PC-3 (cell line): ENCODE measurements around the gene TMC1. TPM values are rescaled to one million over a fixed set of nuclear protein-coding genes. Genes with fewer than 3 reads are reported as not detected.

Source experiments
- ATAC-seq: fragments of 200-7000 bp; cut with Tn5 transposase; 2 replicates; pipeline ENCODE4 v1.9.1; 2020; ENCODE audit warnings: mild to moderate bottlenecking, moderate library complexity
- BruUV-seq: library from RNA; stranded (reverse); fragments of 400-500 nt; replicated peaks from 2 replicates; lab custom pipeline; 2021; lab: Mats Ljungman, UMichigan
- CTCF ChIA-PET: fragments of 300-600 bp; sonication (Branson Sonifier 250); formaldehyde crosslinking; loops from one replicate; lab custom pipeline; 2022; ENCODE audit warnings: antibody characterized with exemption; lab: Charles Lee
- POLR2A ChIA-PET: fragments of 300-600 bp; sonication (Branson Sonifier 250); formaldehyde crosslinking; loops from one replicate; lab custom pipeline; 2022; ENCODE audit warnings: antibody characterized with exemption; ENCODE audit not compliant: unreplicated experiment; lab: Charles Lee
- DNase-seq: peaks from one replicate; pipeline ENCODE4 v3.0.0-alpha.2; 2015
- H2AFZ ChIP-seq: fragments of 300-600 bp; sonication (generic); 2 replicates; pipeline ENCODE4 v1.6.0; 2016; ENCODE audit warnings: antibody characterized with exemption, low read length
- H3F3A ChIP-seq: fragments of 300-600 bp; sonication (generic); one replicate; pipeline ENCODE4 v1.6.0; 2017; ENCODE audit warnings: antibody characterized with exemption, low read length, control low read depth, mild to moderate bottlenecking; ENCODE audit not compliant: unreplicated experiment
- H3K27ac ChIP-seq: fragments of 300-600 bp; sonication (generic); 2 replicates; pipeline ENCODE4 v1.5.1; 2016; ENCODE audit warnings: mild to moderate bottlenecking, low read length
- H3K27me3 ChIP-seq: fragments of 300-600 bp; sonication (generic); 2 replicates; pipeline ENCODE4 v1.6.1; 2016; ENCODE audit warnings: low read length, mixed read lengths
- H3K36me3 ChIP-seq: fragments of 300-600 bp; sonication (generic); 2 replicates; pipeline ENCODE4 v1.6.1; 2016; ENCODE audit warnings: low read depth, mixed run types, low read length, mixed read lengths
- H3K4me1 ChIP-seq: fragments of 300-600 bp; sonication (generic); 2 replicates; pipeline ENCODE4 v1.5.1; 2016; ENCODE audit warnings: low read length; ENCODE audit not compliant: insufficient read depth
- H3K4me2 ChIP-seq: fragments of 300-600 bp; sonication (generic); 2 replicates; pipeline ENCODE4 v1.6.0; 2016; ENCODE audit warnings: low read length
- H3K4me3 ChIP-seq: fragments of 300-600 bp; sonication (generic); 2 replicates; pipeline ENCODE4 v1.5.1; 2016; ENCODE audit warnings: mild to moderate bottlenecking, low read length, mixed read lengths
- H3K79me2 ChIP-seq: fragments of 300-600 bp; sonication (generic); 2 replicates; pipeline ENCODE4 v1.6.1; 2017; ENCODE audit warnings: low read length, mixed read lengths
- H3K9ac ChIP-seq: fragments of 300-600 bp; sonication (generic); 2 replicates; pipeline ENCODE4 v1.6.0; 2016; ENCODE audit warnings: mild to moderate bottlenecking, low read length
- H3K9me2 ChIP-seq: fragments of 300-600 bp; sonication (generic); replicated peaks from 2 replicates; pipeline ENCODE4 v1.6.1; 2016; ENCODE audit warnings: mixed run types, low read length, mixed read lengths
- H3K9me3 ChIP-seq: fragments of 300-600 bp; sonication (generic); 2 replicates; pipeline ENCODE4 v1.6.1; 2016; ENCODE audit warnings: low read length, mixed read lengths
- H4K20me1 ChIP-seq: fragments of 300-600 bp; sonication (generic); 2 replicates; pipeline ENCODE4 v1.6.1; 2016; ENCODE audit warnings: low read length, mixed read lengths
- EZH2 ChIP-seq: fragments of 300-600 bp; sonication (generic); IDR thresholded peaks from one replicate; pipeline ENCODE4 v1.6.1; 2017; ENCODE audit warnings: antibody characterized with exemption, mild to moderate bottlenecking, low read length; ENCODE audit not compliant: unreplicated experiment
- EZH2phosphoT487 ChIP-seq: fragments of 300-600 bp; sonication (generic); IDR thresholded peaks from 2 replicates; pipeline ENCODE4 v1.6.1; 2018; ENCODE audit warnings: mild to moderate bottlenecking, antibody characterized with exemption, low read length, borderline replicate concordance
- intact Hi-C: fragments of 100-400 bp; cut with micrococcal nuclease; formaldehyde crosslinking; loops from 2 replicates; pipeline ENCODE4 v1.9.0; 2023
- total RNA-seq: library from RNA; depleted of rRNA; stranded (reverse); fragments of >200 nt; gene quantifications from 2 replicates; pipeline ENCODE4 v1.2.3, GENCODE V29; 2014
- TF ChIP-seq, protein P1 (sequence below): fragments of 300-600 bp; sonication (generic); conservative IDR thresholded peaks from 2 replicates; pipeline ENCODE4 v1.5.1; 2017; ENCODE audit warnings: antibody characterized with exemption, low read depth, mild to moderate bottlenecking, low read length

Gene TMC1
- total RNA-seq, 1 experiment from 2014 or later, result 0.15 TPM

DNA sequence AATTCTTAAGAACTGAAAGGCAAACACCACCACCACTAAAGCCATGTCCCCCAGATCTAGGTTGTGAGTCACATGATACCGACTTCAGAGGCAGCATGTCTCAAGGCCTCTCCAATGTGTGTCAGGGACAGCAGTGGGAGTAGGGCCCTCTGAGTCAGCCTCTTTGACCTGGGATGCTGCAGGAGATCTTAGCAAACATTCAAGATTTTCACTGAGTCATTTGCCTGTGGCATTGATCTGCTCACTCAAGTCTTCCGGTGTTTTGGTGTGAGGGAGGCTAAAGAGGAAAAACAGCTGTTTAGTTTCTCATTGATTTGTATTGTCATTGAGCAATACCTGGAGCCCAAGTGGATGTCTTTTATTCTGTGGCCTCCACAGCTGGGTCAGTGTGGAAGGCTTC, 36.1 kb downstream of the TMC1 start:
- peak; percentile 89 for ATAC-seq
- CTCF ChIA-PET, result no interaction called here

DNA sequence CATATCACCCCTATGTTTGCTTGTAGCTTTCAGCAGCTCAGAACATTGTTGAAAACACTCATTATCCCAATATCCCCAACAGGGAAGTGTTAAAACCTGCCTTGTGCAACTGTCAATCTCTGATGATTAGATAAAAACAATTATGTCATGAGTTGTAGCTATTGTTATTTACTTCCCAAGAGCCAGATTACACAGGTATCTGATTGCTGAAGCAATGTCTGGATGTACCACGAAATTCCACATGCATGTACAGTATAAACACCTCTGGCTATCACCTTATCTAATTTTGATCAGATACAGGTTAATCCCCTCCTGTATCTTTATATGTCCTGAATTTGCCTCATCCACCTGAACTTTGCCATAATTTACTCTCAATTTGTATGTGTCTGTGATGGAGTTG, 38.7 kb downstream of the TMC1 start:
- ChIA-PET POLR2A (no interaction called here), CTCF (no interaction called here)
- DNase-seq, result no peak
- Histone ChIP-seq H3K4me2 (no peak overlapping the region), H2AFZ (no peak overlapping the region), H3K9me2 (no peaks in the 10 kb centered on the region), H3K4me3 (no peak overlapping the region), H3K36me3 (no peaks in the 10 kb centered on the region), H3K27me3 (no peaks in the 10 kb centered on the region), H3K4me1 (peaks cover 21% of the 10 kb centered on the region), H3K9ac (no peak overlapping the region), H3K79me2 (no peaks in the 10 kb centered on the region), H3K27ac (no peak overlapping the region), H3F3A (no peaks in the 10 kb centered on the region), H4K20me1 (no peaks in the 10 kb centered on the region), H3K9me3 (no peaks in the 10 kb centered on the region)
- BruUV-seq, result no TSS peak
- TF ChIP-seq, protein P1, sequence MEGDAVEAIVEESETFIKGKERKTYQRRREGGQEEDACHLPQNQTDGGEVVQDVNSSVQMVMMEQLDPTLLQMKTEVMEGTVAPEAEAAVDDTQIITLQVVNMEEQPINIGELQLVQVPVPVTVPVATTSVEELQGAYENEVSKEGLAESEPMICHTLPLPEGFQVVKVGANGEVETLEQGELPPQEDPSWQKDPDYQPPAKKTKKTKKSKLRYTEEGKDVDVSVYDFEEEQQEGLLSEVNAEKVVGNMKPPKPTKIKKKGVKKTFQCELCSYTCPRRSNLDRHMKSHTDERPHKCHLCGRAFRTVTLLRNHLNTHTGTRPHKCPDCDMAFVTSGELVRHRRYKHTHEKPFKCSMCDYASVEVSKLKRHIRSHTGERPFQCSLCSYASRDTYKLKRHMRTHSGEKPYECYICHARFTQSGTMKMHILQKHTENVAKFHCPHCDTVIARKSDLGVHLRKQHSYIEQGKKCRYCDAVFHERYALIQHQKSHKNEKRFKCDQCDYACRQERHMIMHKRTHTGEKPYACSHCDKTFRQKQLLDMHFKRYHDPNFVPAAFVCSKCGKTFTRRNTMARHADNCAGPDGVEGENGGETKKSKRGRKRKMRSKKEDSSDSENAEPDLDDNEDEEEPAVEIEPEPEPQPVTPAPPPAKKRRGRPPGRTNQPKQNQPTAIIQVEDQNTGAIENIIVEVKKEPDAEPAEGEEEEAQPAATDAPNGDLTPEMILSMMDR, result no peak
- no peak for TF ChIP-seq EZH2
- no peak for TF ChIP-seq EZH2phosphoT487
- ATAC-seq, result no peak
- intact Hi-C loops, result no loop called here

More for the DNA sequence above, 36.1 kb downstream of the TMC1 start:
- H3K4me2 ChIP-seq, result peak overlapping the region; percentile 50
- peak overlapping the region; percentile 78 for H3K27ac ChIP-seq
- H3F3A ChIP-seq, result peaks cover 3% of the 10 kb centered on the region
- intact Hi-C loops, result loop anchor here (2.0 kb wide), 1 partner anchor 31 kb away; no protein-coding TSS in a partner anchor
- H3K9me3 ChIP-seq, result no peaks in the 10 kb centered on the region
- POLR2A ChIA-PET, result no interaction called here
- no peak for TF ChIP-seq EZH2phosphoT487
- TF ChIP-seq EZH2, result no peak
- TF ChIP-seq, protein P1, result no peak
- H3K9ac ChIP-seq, result peak overlapping the region; percentile 23; the same call in 1 of the 2 replicates
- H3K9me2 ChIP-seq, result no peaks in the 10 kb centered on the region
- peaks cover 31% of the 10 kb centered on the region for H3K4me1 ChIP-seq
- no TSS peak for BruUV-seq
- H3K36me3 ChIP-seq, result no peaks in the 10 kb centered on the region
- H3K27me3 ChIP-seq, result no peaks in the 10 kb centered on the region
- no peaks in the 10 kb centered on the region for H3K79me2 ChIP-seq
- H3K4me3 ChIP-seq, result no peak overlapping the region
- no peaks in the 10 kb centered on the region for H4K20me1 ChIP-seq
- no peak overlapping the region for H2AFZ ChIP-seq
- peak; percentile 94 for DNase-seq

DNA sequence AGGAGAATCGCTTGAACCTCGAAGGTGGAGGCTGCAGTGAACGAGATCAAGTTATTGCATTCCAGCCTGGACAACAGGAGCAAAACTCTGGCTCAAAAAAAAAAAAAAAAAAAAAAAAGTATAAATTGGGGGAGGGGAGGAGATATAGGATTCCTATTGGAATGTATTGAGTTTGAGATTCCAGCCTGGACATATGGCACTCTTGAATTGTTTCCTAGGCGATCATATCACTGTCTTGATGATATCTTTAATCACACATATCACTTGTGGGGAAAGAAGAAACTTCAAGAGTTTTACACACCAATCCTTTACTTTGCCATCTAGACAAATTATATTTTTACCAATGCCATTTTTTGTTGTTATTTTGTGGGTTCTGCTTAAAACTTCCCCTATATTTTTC, 42.4 kb downstream of the TMC1 start:
- Histone ChIP-seq H2AFZ (no peak overlapping the region), H3K27me3 (no peaks in the 10 kb centered on the region), H3K4me3 (no peak overlapping the region), H3F3A (no peaks in the 10 kb centered on the region), H3K4me2 (no peak overlapping the region), H3K27ac (no peak overlapping the region), H3K9me3 (no peaks in the 10 kb centered on the region), H3K36me3 (no peaks in the 10 kb centered on the region), H3K9ac (no peak overlapping the region), H3K4me1 (no peaks in the 10 kb centered on the region), H3K79me2 (no peaks in the 10 kb centered on the region), H3K9me2 (no peaks in the 10 kb centered on the region), H4K20me1 (no peaks in the 10 kb centered on the region)
- DNase-seq (no peak), ATAC-seq (no peak)
- BruUV-seq, result no TSS peak
- ChIA-PET POLR2A (no interaction called here), CTCF (no interaction called here)
- intact Hi-C loops, result no loop called here
- no peak for TF ChIP-seq EZH2
- TF ChIP-seq EZH2phosphoT487, result no peak
- TF ChIP-seq, protein P1, result no peak
